OCI-M1 (cell line): Measurements from ENCODE around the gene A2M.

ENCODE experiments used
- DNase-seq: peaks from one replicate; lab custom pipeline; 2025; lab: John Stamatoyannopoulos, UW

Gene A2M

GRCh38 chr12:9072481-9073038 is 43.2 kb downstream of the A2M start:
- DNase-seq, result no peak

DNA sequence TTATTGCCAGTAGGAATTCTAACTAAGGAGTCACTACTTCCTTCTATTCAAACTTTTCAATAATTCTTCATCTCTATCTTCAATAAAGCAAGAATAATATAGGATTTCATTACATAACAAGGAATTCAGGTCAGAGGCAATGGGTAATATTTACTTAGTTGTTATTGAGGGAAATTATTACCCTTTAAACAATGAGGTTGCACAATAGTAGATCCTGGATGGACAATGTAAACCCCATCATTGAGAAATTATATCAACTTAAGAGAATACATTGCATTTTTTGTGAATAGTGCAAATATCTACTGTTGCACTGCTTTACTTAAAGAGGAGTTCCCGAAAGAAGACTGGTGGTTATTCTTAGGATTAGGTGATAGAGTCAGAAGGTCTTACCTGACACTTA is 43.8 kb downstream of the A2M start:
- no peak for DNase-seq

GRCh38 chr12:9071518-9071917 is 44.2 kb downstream of the A2M start:
- no peak for DNase-seq

DNA sequence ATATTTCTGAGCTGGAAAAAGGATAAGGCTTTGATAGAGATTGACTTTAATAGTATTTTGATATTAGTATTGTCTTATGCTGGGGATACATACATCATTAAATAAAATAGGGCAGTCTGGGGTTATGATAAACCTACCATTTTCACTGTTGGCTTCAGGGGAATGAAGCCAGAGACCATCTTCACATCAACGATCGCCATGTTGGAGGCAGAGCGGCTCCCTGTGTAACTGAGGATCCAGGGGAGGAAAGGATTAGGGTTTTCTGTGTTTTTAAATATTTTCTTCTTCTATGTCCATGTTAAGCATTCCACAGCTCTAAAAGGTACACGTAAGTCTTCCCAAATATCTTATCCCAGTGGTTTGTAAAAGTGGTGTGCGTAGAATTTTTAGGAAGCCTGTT is 45.4 kb downstream of the A2M start:
- DNase-seq, result no peak

DNA sequence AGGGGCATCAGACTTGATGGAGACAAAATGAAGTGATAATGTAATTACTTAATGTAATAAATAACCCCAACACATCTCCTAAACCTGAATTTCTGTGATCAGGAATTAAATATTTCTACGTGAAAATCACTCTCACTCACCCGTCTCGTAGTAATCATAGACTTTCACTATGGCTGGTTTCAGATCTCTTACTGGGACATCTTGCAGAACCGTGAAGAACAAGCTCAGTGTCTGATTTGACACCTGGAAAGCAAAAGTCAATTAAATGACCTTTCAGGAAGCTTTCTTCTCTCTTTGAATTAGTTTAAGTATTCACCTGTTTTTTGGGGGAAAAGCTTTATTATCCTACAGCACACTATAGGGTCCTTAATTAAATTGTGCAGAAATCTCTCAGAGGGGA is 47.1 kb downstream of the A2M start:
- DNase-seq, result no peak

- no peak for DNase-seq
Measured at GRCh38 chr12:9068086-9068485, 47.6 kb downstream of the A2M start.

DNA sequence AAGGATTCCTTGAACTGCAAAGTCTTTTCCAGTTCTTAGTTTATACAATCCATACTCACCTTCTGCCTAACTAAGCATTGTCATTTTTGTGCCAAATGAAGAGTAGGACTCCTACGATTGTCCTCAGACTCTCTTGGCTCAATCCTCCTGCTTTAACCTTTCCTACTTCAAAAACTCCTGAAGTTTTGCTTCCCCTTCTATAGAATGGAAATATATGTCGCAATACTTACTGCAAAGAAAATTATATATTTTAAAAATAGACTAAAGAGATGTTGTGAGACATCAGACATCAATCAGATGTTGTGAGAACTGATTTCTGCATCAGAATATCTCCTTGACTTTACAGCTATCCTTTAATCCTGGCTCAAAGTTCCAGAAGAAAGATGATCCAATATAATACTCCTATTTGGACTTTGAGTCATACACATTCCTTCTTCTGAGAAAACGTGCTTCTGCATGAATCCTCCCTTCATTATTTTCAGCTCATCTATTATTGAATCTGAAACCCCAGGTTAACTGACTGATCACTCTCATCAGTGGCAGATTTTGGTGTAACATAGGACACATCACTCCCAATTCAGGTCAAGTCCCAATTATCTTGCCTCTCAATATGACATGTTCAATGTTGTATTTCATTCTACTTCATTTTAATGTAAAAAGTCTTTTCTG is 48.8 kb downstream of the A2M start:
- DNase-seq, result no peak

DNA sequence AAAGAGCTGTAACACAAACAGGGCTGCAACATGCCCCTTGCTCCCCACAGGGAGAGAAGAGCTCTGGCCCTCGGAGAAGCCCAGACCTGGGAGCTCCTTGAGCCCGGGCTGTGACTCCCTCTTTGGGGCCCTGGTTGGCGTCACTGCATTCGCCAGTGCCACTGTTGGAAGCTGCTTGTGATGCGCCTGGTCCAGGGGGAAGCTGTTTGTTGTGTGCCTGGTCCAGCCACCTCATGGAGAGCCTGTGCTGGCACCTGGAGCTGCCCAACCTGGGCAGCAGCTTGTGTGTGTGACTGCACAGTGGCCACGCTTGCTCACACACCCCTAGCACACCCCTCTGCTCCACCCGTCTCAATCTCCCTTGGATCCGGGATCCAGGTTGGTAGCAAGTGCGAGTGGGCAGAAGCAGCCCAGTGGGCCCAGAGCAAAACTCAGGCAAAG is 49.5 kb downstream of the A2M start:
- no peak for DNase-seq

DNA sequence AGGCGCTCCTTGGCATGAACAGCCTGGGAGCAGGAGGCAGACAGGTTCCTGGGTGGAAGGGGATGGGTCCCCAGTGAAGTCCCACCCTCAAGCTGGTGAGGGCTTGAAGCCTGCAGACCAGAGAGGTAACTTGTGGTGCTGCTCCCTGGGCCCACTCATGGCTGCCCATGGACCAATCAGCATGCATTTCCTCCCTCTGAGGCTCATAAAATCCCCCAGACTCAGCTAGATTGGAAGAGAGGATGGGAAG is 50.2 kb downstream of the A2M start:
- DNase-seq, result no peak

DNA sequence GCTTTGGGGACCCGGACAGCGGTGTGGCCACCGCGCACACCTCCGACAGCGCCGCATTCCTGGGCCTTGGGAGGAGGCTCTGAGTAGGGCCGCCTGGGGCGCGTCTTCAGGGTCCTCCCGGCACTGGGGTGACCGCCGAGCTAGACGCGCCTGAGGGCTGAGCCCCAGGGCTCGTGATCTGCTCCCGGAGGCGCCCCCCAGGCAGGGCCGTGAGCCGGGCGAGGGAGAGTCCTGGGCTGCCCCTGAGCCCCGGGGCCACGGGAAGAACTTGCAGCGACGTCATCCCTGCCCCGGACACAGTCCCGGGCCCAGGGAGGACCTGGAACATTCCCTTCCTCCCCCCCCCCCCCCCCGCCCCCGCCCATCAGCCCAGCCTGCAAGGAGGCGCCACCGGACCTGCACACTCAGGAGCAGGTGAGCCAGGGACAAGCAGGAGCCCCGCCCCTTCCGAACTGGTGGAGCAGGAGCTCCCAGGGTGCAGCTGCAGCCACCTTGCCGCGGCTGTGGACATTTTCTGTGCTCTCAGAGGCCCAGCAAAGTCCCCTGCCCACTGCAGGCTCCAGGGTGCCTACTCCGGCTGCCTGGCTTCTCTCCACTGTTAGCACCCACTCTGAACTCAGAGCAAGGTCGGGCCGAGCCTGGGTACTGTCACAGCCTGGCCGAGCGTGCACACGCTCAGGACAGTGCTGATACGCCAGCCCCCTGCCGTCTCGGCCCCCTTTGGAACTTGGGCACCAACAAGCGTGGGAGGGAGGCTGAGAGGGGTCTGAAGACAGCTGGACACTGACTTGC is 50.7 kb downstream of the A2M start:
- DNase-seq, result no peak

- peak; percentile 66 for DNase-seq
Measured at GRCh38 chr12:9064201-9064814, 51.4 kb downstream of the A2M start.

DNA sequence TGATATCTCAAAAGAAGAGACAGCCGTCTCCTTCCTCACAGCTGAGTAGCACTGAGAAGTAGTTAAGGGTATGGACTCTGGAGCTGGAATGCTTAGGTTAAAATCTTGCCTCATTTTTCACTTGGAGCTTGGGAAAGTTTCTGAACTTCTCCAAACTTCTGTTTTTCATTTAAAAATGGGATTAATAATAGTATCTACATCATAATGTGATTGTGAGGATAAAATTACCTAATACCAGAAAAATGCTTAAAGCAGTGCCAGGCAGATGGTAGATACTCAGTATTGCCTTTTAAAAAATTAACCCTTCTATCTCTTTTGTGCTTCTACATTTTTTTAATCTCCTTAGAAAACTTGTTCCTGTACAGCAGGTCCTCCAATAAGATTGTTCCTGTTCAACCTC is 63.1 kb downstream of the A2M start:
- DNase-seq, result no peak

- no peak for DNase-seq
Measured at GRCh38 chr12:9051158-9051550, 64.6 kb downstream of the A2M start.

DNA sequence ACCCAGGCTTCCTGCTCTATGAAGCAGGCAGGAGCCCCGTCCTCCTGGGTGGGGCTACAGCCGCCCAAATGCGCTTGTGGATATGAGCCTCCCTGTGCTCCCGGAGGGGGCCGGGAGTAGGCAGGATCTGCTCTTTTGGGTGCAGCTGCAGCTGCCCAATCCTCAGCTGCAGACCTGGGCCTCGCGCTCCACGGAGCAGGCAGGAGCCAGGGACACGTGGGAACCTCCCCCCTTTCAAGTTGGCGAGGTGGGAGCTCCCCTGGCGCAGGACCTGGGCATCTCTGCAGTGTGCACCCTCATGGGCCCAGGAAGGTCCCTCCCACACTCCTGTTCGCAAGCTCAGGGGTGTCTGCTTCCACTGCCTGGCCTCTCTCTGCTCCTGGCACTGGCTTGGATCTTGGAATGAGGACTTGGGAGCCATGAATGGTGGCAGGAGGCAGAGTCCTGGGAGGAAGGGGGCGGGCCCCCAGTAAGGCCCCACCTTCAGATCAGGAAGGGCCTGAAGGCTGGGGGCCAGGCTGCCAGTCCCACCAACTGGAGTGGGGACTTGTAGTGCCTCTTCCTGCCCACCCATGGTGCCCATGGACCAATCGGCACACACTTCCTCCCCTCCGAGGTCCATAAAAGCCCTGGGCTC is 65.1 kb downstream of the A2M start:
- DNase-seq, result no peak

DNA sequence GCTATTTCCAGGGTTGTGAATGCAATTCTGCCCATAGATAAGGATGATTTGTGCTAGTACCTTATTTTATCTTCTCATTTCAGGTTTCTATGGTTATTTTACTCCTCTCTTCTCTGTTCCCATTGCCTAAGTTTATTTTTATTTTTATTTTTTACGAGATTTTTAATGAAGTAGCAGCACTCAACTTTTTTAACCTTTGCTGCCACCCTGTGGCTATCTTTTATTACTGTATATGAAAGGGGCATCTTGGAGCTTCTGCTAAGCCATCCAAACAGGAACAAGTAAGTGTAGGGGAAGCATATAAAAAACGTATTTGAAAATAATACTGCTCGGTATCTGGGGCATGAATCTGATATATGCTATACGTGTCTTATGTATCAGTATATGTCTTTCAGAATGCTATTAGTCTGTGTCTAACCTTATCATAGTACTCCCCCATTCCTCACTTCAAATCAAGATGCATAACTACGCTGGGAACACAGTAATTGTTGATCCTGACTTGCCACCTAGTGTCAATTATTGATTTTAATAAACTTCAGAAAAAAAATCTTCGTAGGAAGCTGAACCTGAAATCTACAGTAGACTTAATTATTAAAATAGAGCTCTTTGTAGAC is 66.1 kb downstream of the A2M start:
- peak; percentile 74 for DNase-seq

- DNase-seq, result no peak
Measured at GRCh38 chr12:9048930-9049329, 66.8 kb downstream of the A2M start.

DNA sequence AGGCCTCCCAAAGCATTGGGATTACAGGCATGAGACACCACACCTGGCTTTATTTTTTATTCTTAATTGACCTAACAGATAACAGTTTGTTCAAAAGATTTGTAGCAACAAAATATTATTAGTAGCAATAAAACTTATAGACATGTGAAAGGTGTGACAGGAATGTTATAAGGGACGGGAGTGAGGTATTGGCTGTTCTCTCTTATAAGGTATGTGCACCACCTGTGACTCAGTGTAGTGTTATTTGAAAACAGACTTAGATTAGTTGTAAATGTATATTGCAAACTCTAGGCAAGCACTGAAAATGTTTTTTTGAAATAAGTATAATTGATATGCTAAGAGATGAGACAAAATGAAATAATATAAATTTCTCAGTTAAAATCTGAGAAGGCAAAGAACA is 68.6 kb downstream of the A2M start:
- no peak for DNase-seq

- no peak for DNase-seq
Measured at GRCh38 chr12:9043766-9044165, 72.0 kb downstream of the A2M start.

- no peak for DNase-seq
Measured at GRCh38 chr12:9041321-9041720, 74.4 kb downstream of the A2M start.

DNA sequence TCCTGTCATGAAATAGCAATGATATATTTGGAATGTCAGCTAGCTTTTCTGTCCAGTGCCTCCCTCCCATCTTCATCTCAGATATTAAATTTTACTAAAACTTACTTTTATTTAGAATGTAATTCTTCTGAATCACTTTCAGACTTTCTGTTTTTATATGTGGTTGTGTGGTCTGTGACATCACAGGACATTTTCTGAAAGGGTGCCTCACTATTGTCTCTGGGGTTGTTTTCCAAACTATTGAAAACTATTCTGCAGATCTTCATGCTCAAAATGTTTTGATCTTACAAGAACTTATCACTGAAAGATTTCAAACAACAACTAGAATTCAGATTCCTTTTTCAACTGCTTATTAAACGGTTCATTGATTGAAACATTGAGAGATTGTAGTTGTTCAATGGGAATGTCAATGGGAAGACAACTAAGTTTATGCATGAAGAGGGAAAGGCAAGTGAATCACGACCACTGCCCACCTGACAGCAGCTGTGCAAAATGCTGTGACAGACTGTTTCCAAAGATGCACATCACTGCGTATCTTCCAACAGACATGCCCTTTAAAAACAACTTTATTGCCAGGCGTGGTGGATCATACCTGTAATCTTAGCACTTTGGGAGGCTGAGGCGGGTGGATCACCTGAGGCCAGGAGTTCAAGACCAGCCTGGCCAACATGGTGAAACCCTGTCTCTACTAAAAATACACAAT is 75.1 kb downstream of the A2M start:
- no peak for DNase-seq

DNA sequence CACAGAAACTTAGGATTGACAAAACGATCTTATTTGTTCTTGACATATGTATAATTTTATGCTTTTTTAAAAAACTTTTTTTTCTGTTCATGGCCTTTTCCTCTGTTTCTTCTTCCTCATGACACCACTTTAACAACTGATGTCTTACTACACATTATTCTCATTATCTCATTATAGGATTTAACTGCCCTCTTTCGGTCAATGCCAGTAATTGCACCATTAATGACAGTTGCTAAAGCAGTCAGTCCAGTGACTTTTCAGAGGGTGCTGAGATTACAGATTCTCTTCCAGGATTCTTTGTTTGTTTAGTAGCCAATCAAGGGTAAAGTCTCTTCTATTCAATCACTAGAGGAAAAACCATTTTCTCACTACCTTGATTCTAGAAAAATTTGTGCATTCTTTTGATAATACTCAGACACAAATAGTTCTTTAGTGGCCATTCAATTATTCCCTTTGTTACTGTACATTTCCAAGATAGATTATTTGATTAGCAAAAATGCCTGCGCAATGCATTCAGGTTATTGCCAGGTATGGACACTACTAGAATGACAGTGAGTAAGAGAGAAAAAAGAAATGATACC is 76.2 kb downstream of the A2M start:
- peak; percentile 80 for DNase-seq
